SK-N-SH (cell line): ENCODE results near the gene GC. TPM values are rescaled to one million over a fixed set of nuclear protein-coding genes. Genes with fewer than 3 reads are reported as not detected.

ENCODE experiments used
- CTCF ChIA-PET: fragments of 300-600, 350-600 bp; formaldehyde crosslinking; extraction: SDS; loops from one replicate; lab custom pipeline; 2021; lab: Yijun Ruan, JAX
- POLR2A ChIA-PET: fragments of 350-600 bp; sonication (Branson Sonifier 250); formaldehyde crosslinking; extraction: SDS; loops from one replicate; lab custom pipeline; 2020; ENCODE audit warnings: antibody characterized with exemption, inconsistent platforms; lab: Yijun Ruan, JAX
- DNase-seq: peaks from one replicate; pipeline ENCODE4 v3.0.0; 2012
- H2AFZ ChIP-seq: fragments of 200-600 bp; sonication (generic); 2 replicates; pipeline ENCODE4 v1.8.1; 2016; ENCODE audit warnings: antibody characterized with exemption, mild to moderate bottlenecking, low read depth
- H3F3A ChIP-seq: fragments of 200-600 bp; sonication (generic); replicated peaks from 2 replicates; pipeline ENCODE3; 2016; ENCODE audit warnings: antibody characterized with exemption, mild to moderate bottlenecking; ENCODE audit not compliant: insufficient read depth
- H3K27ac ChIP-seq, 2 experiments: fragments of 200-500 bp in 1 of 2; fragments of 200-600 bp in 1 of 2; sonication (Bioruptor generic) in 1 of 2; sonication (generic), shearing (Covaris generic) in 1 of 2; 2 replicates each; pipeline versions ENCODE4 v1.5.1 to v1.6.1; 2014 to 2016; ENCODE audit warnings: low read depth in 2 of 2, inconsistent platforms in 1 of 2, low read length in 1 of 2, mild to moderate bottlenecking in 1 of 2, mixed read lengths in 1 of 2
- H3K27me3 ChIP-seq: fragments of 200-600 bp; sonication (generic), shearing (Covaris generic); 2 replicates; pipeline ENCODE4 v1.6.1; 2016; ENCODE audit warnings: mixed run types; ENCODE audit not compliant: insufficient read depth
- H3K36me3 ChIP-seq, 2 experiments: fragments of 200-500 bp in 1 of 2; fragments of 200-600 bp in 1 of 2; sonication (Bioruptor generic) in 1 of 2; sonication (generic) in 1 of 2; replicated peaks in 1 of 2; 2 replicates each; pipeline versions ENCODE3 to v1.5.1; 2014 to 2016; ENCODE audit warnings: low read length in 1 of 2, mild to moderate bottlenecking in 1 of 2; ENCODE audit not compliant: insufficient read depth in 2 of 2, control insufficient read depth in 1 of 2
- H3K4me1 ChIP-seq, 2 experiments: fragments of 200-500 bp in 1 of 2; fragments of 200-600 bp in 1 of 2; sonication (Bioruptor generic) in 1 of 2; sonication (generic), shearing (Covaris generic) in 1 of 2; 2 replicates each; pipeline versions ENCODE4 v1.5.1 to v1.6.1; 2014 to 2016; ENCODE audit warnings: low read depth in 1 of 2, low read length in 1 of 2, mixed run types in 1 of 2; ENCODE audit not compliant: insufficient read depth in 2 of 2, control insufficient read depth in 1 of 2
- H3K4me2 ChIP-seq: fragments of 200-600 bp; sonication (generic), shearing (Covaris generic); 2 replicates; pipeline ENCODE4 v1.6.1; 2017; ENCODE audit warnings: mixed run types
- H3K4me3 ChIP-seq, 2 experiments: fragments of 200-500 bp in 1 of 2; fragments of 200-600 bp in 1 of 2; sonication (Bioruptor generic) in 1 of 2; sonication (generic), shearing (Covaris generic) in 1 of 2; 2 replicates each; pipeline versions ENCODE4 v1.5.1 to v1.8.1; 2014 to 2016; ENCODE audit warnings: low read depth in 2 of 2, inconsistent platforms in 1 of 2, low read length in 1 of 2, mild to moderate bottlenecking in 1 of 2, mixed read lengths in 1 of 2, moderate library complexity in 1 of 2
- H3K79me2 ChIP-seq: fragments of 200-600 bp; sonication (generic); 2 replicates; pipeline ENCODE4 v1.8.1; 2017; ENCODE audit warnings: mild to moderate bottlenecking; ENCODE audit not compliant: insufficient read depth
- H3K9ac ChIP-seq: fragments of 200-600 bp; sonication (generic); 2 replicates; pipeline ENCODE4 v1.6.1; 2017; ENCODE audit warnings: mixed run types
- H3K9me2 ChIP-seq: fragments of 200-600 bp; sonication (generic); 2 replicates; pipeline ENCODE4 v1.6.1; 2017; ENCODE audit warnings: mixed run types
- H3K9me3 ChIP-seq: fragments of 200-600 bp; sonication (generic); 2 replicates; pipeline ENCODE4 v1.6.1; 2017; ENCODE audit warnings: mixed run types, mild to moderate bottlenecking, moderate library complexity
- H4K20me1 ChIP-seq: fragments of 200-600 bp; sonication (generic); 2 replicates; pipeline ENCODE4 v1.6.1; 2017; ENCODE audit warnings: mild to moderate bottlenecking, mixed run types; ENCODE audit not compliant: insufficient read depth
- CHD2 ChIP-seq: fragments of 150-350 bp; IDR thresholded peaks from 2 replicates; pipeline ENCODE4 v1.6.1; 2018; ENCODE audit warnings: low read length; ENCODE audit not compliant: partially characterized antibody
- ELF1 ChIP-seq: IDR thresholded peaks from 2 replicates; pipeline ENCODE4 v1.4.0; 2012
- EP300 ChIP-seq, 2 experiments: IDR thresholded peaks; 2 replicates each; pipeline versions ENCODE4 v1.4.0 to v1.6.1; 2012; ENCODE audit warnings: borderline replicate concordance in 1 of 2, low read depth in 1 of 2, low read length in 1 of 2
- EZH2phosphoT487 ChIP-seq: fragments of 200-600 bp; sonication (generic); IDR thresholded peaks from 2 replicates; pipeline ENCODE4 v1.6.1; 2017; ENCODE audit warnings: low read depth, mixed run types, mild to moderate bottlenecking, antibody characterized with exemption, moderate library complexity, borderline replicate concordance
- GABPA ChIP-seq: IDR thresholded peaks from 2 replicates; pipeline ENCODE4 v1.4.0; 2012; ENCODE audit warnings: low read depth, mild to moderate bottlenecking
- JUND ChIP-seq: IDR thresholded peaks from 2 replicates; pipeline ENCODE4 v1.4.0; 2012
- MXI1 ChIP-seq: IDR thresholded peaks from 2 replicates; pipeline ENCODE4 v1.6.1; 2012; ENCODE audit warnings: mild to moderate bottlenecking, low read depth, low read length, improper control_type of control experiment
- NRF1 ChIP-seq: IDR thresholded peaks from 2 replicates; pipeline ENCODE4 v1.6.1; 2012; ENCODE audit warnings: low read depth, mild to moderate bottlenecking, low read length
- POLR2AphosphoS5 ChIP-seq: IDR thresholded peaks from 2 replicates; pipeline ENCODE4 v1.6.1; 2012; ENCODE audit warnings: low read depth, low read length
- RXRA ChIP-seq: IDR thresholded peaks from 2 replicates; pipeline ENCODE4 v1.4.0; 2012; ENCODE audit warnings: low read depth, mild to moderate bottlenecking, borderline replicate concordance
- SMC3 ChIP-seq: IDR thresholded peaks from 2 replicates; pipeline ENCODE4 v1.6.1; 2012; ENCODE audit warnings: low read depth, low read length, improper control_type of control experiment
- TCF12 ChIP-seq: IDR thresholded peaks from 2 replicates; pipeline ENCODE4 v1.4.0; 2012
- YY1 ChIP-seq: IDR thresholded peaks from 2 replicates; pipeline ENCODE4 v1.4.0; 2012; ENCODE audit warnings: low read depth, mild to moderate bottlenecking
- WGBS: methylation state at CpG from one replicate; pipeline ENCODE4 v1.1.6; 2017; ENCODE audit warnings: low lambda C conversion rate; 5-methylcytosine and 5-hydroxymethylcytosine counted together
- polyA plus RNA-seq, 3 experiments: library from polyadenylated mRNA; depleted of rRNA; stranded (reverse); fragments of >200 nt; gene quantifications; 2 replicates each; pipeline ENCODE4 v1.2.3, GENCODE V29; 2012
- TF ChIP-seq, protein P1 (sequence below): fragments of 150-350 bp; IDR thresholded peaks from 2 replicates; pipeline ENCODE4 v1.6.1; 2016; ENCODE audit warnings: mild to moderate bottlenecking, low read depth, low read length
- TF ChIP-seq, protein P2 (sequence below): fragments of 200-600 bp; sonication (generic); IDR thresholded peaks from 2 replicates; pipeline ENCODE4 v1.6.1; 2017; ENCODE audit warnings: antibody characterized with exemption, mild to moderate bottlenecking, moderate library complexity
- TF ChIP-seq, protein P3 (sequence below): IDR thresholded peaks from 2 replicates; pipeline ENCODE4 v1.4.0; 2012; ENCODE audit warnings: low read depth
- TF ChIP-seq, protein P4 (sequence below): IDR thresholded peaks from 2 replicates; pipeline ENCODE4 v1.4.0; 2012; ENCODE audit warnings: low read depth, borderline replicate concordance
- TF ChIP-seq, protein P5 (sequence below): IDR thresholded peaks from 2 replicates; pipeline ENCODE4 v1.6.1; 2012; ENCODE audit warnings: mild to moderate bottlenecking, low read depth, low read length, moderate library complexity

Gene GC
- polyA plus RNA-seq, 1 of the 3 experiments (the other 2 are of a cell fraction), result not detected

DNA sequence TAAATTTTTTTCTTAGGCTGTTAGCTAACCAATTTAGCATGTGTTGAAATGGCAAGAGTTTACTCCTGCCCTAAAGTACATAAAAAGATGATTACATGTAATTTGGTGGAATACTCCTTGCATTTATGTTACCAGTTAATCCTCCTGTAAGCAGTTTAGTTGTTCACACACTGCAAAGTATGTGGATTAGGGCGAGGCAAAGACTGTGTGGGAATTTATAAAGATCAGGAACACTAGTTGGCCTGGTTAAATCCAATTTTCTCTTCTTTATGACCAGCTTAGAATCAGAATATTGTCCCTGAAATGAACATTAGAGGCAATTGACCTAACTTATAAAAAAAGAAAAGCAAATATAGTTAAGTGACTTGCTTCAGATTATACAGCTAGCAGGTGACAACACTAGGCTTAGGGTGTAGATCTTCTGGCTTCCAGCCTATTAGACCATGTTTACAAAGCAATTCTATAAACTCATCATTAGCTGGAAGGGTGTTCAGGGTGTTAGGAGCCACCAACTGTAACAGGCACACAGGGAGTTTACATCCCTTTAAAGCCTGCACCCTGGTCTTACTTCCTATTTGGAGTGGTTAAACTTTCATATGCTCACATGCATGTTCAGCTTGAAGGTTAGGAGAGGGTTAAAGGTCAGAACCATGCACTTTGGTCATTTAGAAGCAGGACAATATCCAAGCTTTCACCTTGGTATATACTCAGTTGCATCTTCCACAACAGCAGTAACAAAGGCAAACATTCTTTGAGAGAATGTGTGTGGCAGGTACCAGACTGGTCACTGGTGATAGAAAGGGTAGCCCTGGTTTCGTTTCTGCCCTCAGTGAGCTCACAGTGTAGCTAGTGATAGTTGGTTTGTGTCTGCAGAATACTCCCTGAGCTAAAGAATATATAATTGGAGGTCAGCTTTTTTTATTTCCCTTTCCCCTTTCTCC is 72.6 kb downstream of the GC start:
- H4K20me1 ChIP-seq, result no peaks in the 10 kb centered on the region
- H3K27ac ChIP-seq, result no peak overlapping the region
- H3K4me2 ChIP-seq, result no peak overlapping the region
- no peak overlapping the region for H3K9ac ChIP-seq
- 5% methylated on average over 2 of the region's 2 CpGs for WGBS
- H2AFZ ChIP-seq, result no peak overlapping the region
- DNase-seq, result no peak
- H3K79me2 ChIP-seq, result no peaks in the 10 kb centered on the region
- no peaks in the 10 kb centered on the region for H3F3A ChIP-seq
- ChIA-PET POLR2A (no interaction called here), CTCF (interaction anchor here (1.0 to 2.8 kb wide), 6 partner anchors 21 to 1111 kb away, joined by 3 to 10 read pairs (median 6); no protein-coding TSS in a partner anchor)
- H3K9me2 ChIP-seq, result no peaks in the 10 kb centered on the region
- no peaks in the 10 kb centered on the region for H3K4me1 ChIP-seq
- TF ChIP-seq CHD2, result no peak
- no peak for TF ChIP-seq JUND
- TF ChIP-seq, protein P1, sequence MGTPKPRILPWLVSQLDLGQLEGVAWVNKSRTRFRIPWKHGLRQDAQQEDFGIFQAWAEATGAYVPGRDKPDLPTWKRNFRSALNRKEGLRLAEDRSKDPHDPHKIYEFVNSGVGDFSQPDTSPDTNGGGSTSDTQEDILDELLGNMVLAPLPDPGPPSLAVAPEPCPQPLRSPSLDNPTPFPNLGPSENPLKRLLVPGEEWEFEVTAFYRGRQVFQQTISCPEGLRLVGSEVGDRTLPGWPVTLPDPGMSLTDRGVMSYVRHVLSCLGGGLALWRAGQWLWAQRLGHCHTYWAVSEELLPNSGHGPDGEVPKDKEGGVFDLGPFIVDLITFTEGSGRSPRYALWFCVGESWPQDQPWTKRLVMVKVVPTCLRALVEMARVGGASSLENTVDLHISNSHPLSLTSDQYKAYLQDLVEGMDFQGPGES, result no peak
- no peak for TF ChIP-seq YY1
- TF ChIP-seq EZH2phosphoT487, result no peak
- no peak for TF ChIP-seq POLR2AphosphoS5
- TF ChIP-seq EP300 (IDR thresholded peaks at IDR 0.05; ENCODE audit: borderline replicate concordance in 1 of 2, low read depth in 1 of 2, low read length in 1 of 2), result no peak
- TF ChIP-seq, all 33 proteins: peak for 0
- H3K4me3 ChIP-seq, result no peak overlapping the region
- no peaks in the 10 kb centered on the region for H3K36me3 ChIP-seq
- no peaks in the 10 kb centered on the region for H3K27me3 ChIP-seq
- H3K9me3 ChIP-seq, result no peaks in the 10 kb centered on the region

DNA sequence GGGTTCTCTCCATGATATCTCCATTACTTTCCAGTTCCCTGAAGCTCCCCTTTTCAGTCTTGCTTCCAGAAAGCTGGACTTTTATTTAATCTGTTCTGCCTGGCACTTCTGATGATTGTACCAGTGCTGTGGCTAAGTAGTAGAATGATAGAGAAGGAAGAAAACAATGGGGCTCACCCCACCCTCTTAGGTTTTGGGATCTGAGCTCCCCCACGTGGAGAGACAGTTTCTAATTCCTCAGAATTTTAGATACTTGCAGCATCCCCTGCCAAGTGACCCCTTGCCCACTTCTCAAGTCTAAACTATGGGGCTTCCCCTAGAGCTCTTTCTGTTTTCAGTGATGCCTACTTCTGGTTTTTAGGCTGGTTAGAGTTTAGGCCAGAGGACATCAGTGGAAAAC is 73.9 kb downstream of the GC start:
- H2AFZ ChIP-seq, result no peak overlapping the region
- POLR2A ChIA-PET, result no interaction called here
- TF ChIP-seq ELF1, result no peak
- no peak for TF ChIP-seq NRF1
- TF ChIP-seq YY1, result no peak
- no peak for TF ChIP-seq MXI1
- TF ChIP-seq JUND, result no peak
- no peak for TF ChIP-seq SMC3
- TF ChIP-seq, protein P2, sequence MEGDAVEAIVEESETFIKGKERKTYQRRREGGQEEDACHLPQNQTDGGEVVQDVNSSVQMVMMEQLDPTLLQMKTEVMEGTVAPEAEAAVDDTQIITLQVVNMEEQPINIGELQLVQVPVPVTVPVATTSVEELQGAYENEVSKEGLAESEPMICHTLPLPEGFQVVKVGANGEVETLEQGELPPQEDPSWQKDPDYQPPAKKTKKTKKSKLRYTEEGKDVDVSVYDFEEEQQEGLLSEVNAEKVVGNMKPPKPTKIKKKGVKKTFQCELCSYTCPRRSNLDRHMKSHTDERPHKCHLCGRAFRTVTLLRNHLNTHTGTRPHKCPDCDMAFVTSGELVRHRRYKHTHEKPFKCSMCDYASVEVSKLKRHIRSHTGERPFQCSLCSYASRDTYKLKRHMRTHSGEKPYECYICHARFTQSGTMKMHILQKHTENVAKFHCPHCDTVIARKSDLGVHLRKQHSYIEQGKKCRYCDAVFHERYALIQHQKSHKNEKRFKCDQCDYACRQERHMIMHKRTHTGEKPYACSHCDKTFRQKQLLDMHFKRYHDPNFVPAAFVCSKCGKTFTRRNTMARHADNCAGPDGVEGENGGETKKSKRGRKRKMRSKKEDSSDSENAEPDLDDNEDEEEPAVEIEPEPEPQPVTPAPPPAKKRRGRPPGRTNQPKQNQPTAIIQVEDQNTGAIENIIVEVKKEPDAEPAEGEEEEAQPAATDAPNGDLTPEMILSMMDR, result no peak
- TF ChIP-seq POLR2AphosphoS5, result no peak
- TF ChIP-seq, protein P3, sequence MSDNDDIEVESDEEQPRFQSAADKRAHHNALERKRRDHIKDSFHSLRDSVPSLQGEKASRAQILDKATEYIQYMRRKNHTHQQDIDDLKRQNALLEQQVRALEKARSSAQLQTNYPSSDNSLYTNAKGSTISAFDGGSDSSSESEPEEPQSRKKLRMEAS, result no peak
- TF ChIP-seq, protein P4, sequence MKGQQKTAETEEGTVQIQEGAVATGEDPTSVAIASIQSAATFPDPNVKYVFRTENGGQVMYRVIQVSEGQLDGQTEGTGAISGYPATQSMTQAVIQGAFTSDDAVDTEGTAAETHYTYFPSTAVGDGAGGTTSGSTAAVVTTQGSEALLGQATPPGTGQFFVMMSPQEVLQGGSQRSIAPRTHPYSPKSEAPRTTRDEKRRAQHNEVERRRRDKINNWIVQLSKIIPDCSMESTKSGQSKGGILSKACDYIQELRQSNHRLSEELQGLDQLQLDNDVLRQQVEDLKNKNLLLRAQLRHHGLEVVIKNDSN, result no peak
- TF ChIP-seq, protein P5, sequence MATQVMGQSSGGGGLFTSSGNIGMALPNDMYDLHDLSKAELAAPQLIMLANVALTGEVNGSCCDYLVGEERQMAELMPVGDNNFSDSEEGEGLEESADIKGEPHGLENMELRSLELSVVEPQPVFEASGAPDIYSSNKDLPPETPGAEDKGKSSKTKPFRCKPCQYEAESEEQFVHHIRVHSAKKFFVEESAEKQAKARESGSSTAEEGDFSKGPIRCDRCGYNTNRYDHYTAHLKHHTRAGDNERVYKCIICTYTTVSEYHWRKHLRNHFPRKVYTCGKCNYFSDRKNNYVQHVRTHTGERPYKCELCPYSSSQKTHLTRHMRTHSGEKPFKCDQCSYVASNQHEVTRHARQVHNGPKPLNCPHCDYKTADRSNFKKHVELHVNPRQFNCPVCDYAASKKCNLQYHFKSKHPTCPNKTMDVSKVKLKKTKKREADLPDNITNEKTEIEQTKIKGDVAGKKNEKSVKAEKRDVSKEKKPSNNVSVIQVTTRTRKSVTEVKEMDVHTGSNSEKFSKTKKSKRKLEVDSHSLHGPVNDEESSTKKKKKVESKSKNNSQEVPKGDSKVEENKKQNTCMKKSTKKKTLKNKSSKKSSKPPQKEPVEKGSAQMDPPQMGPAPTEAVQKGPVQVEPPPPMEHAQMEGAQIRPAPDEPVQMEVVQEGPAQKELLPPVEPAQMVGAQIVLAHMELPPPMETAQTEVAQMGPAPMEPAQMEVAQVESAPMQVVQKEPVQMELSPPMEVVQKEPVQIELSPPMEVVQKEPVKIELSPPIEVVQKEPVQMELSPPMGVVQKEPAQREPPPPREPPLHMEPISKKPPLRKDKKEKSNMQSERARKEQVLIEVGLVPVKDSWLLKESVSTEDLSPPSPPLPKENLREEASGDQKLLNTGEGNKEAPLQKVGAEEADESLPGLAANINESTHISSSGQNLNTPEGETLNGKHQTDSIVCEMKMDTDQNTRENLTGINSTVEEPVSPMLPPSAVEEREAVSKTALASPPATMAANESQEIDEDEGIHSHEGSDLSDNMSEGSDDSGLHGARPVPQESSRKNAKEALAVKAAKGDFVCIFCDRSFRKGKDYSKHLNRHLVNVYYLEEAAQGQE, result no peak
- TF ChIP-seq RXRA, result no peak
- TF ChIP-seq GABPA, result no peak
- TF ChIP-seq TCF12, result no peak

More for the DNA sequence above, 73.9 kb downstream of the GC start:
- Histone ChIP-seq H3K9me3 (no peaks in the 10 kb centered on the region), H3K27ac (no peak overlapping the region), H3K36me3 (no peaks in the 10 kb centered on the region), H3K27me3 (no peaks in the 10 kb centered on the region), H3F3A (no peaks in the 10 kb centered on the region), H3K4me3 (no peak overlapping the region), H3K4me1 (no peaks in the 10 kb centered on the region), H3K9ac (no peak overlapping the region), H3K79me2 (no peaks in the 10 kb centered on the region), H3K9me2 (no peaks in the 10 kb centered on the region), H3K4me2 (no peak overlapping the region), H4K20me1 (no peaks in the 10 kb centered on the region)
- 0% methylated on average over 1 of the region's 1 CpG for WGBS
- CTCF ChIA-PET, result interaction anchor here (1.0 to 2.5 kb wide), 3 partner anchors 576 to 1109 kb away, joined by 4 to 6 read pairs (median 6); no protein-coding TSS in a partner anchor
- no peak for DNase-seq
